Measurements from ENCODE around the gene TMEM253.

Gene TMEM253

GRCh38 chr14:21071225-21072030 is 29.4 kb upstream of the TMEM253 start:
- peak; percentile 94 for DNase-seq (ENCODE audit: low read depth)

- peak; percentile 88 for DNase-seq (ENCODE audit: low read depth)
Observed at GRCh38 chr14:21072031-21072473, 28.8 kb upstream of the TMEM253 start.

- DNase-seq (ENCODE audit: low read depth), result no peak
Observed at GRCh38 chr14:21072781-21073339, 28.0 kb upstream of the TMEM253 start.

- no peak for DNase-seq (ENCODE audit: low read depth)
Observed at GRCh38 chr14:21073921-21074320, 26.9 kb upstream of the TMEM253 start.

GRCh38 chr14:21074398-21075272 is 26.2 kb upstream of the TMEM253 start:
- DNase-seq (ENCODE audit: low read depth), result no peak

- no peak for DNase-seq (ENCODE audit: low read depth)
Observed at GRCh38 chr14:21075719-21076437, 25.0 kb upstream of the TMEM253 start.

- DNase-seq (ENCODE audit: low read depth), result no peak
Observed at GRCh38 chr14:21077672-21078071, 23.2 kb upstream of the TMEM253 start.

GRCh38 chr14:21078287-21078686 is 22.6 kb upstream of the TMEM253 start:
- DNase-seq (ENCODE audit: low read depth), result no peak

- DNase-seq (ENCODE audit: low read depth), result no peak
Observed at GRCh38 chr14:21078726-21079125, 22.1 kb upstream of the TMEM253 start.

GRCh38 chr14:21081521-21082142 is 19.2 kb upstream of the TMEM253 start:
- DNase-seq (ENCODE audit: low read depth), result no peak

- DNase-seq (ENCODE audit: low read depth), result no peak
Observed at GRCh38 chr14:21083565-21084325, 17.1 kb upstream of the TMEM253 start.

- DNase-seq (ENCODE audit: low read depth), result no peak
Observed at GRCh38 chr14:21084396-21084795, 16.5 kb upstream of the TMEM253 start.

GRCh38 chr14:21084998-21085853 is 15.6 kb upstream of the TMEM253 start:
- no peak for DNase-seq (ENCODE audit: low read depth)

GRCh38 chr14:21086908-21087293 is 14.0 kb upstream of the TMEM253 start:
- no peak for DNase-seq (ENCODE audit: low read depth)

- peak; percentile 93 for DNase-seq (ENCODE audit: low read depth)
Observed at GRCh38 chr14:21087294-21088091, 13.4 kb upstream of the TMEM253 start.

- no peak for DNase-seq (ENCODE audit: low read depth)
Observed at GRCh38 chr14:21088687-21089086, 12.2 kb upstream of the TMEM253 start.

GRCh38 chr14:21089271-21089670 is 11.6 kb upstream of the TMEM253 start:
- DNase-seq (ENCODE audit: low read depth), result no peak

GRCh38 chr14:21089877-21090193 is 11.0 kb upstream of the TMEM253 start:
- no peak for DNase-seq (ENCODE audit: low read depth)

Data from fibroblast of the conjunctiva (primary cell).